Measurements from ENCODE around the gene MORN4.

The MORN4 gene

GRCh38 chr10:97590082-97590747 is 43.1 kb downstream of the MORN4 start:
- Histone ChIP-seq H3K9ac (ENCODE audit: low read depth, low read length) (no peak overlapping the region), H3K4me1 (ENCODE audit: insufficient read depth, low read length) (no peaks in the 10 kb centered on the region), H3K27me3 (ENCODE audit: insufficient read depth, low read length) (no peaks in the 10 kb centered on the region), H3K36me3 (ENCODE audit: insufficient read depth, low read depth, low read length) (no peaks in the 10 kb centered on the region), H3K27ac (ENCODE audit: low read length) (no peak overlapping the region), H3K4me3 (ENCODE audit: low read length) (no peak overlapping the region), H3K9me3 (ENCODE audit: insufficient read depth, low read depth, low read length) (no peaks in the 10 kb centered on the region)

- Histone ChIP-seq H3K27ac (ENCODE audit: low read length) (no peak within 1 kb of the TSS), H3K4me3 (ENCODE audit: low read length) (no peak within 1 kb of the TSS), H3K36me3 (ENCODE audit: insufficient read depth, low read depth, low read length) (no peaks in the 10 kb centered on the region), H3K27me3 (ENCODE audit: insufficient read depth, low read length) (no peaks in the 10 kb centered on the region), H3K9ac (ENCODE audit: low read depth, low read length) (no peak within 1 kb of the TSS), H3K4me1 (ENCODE audit: insufficient read depth, low read length) (no peaks in the 10 kb centered on the region), H3K9me3 (ENCODE audit: insufficient read depth, low read depth, low read length) (no peaks in the 10 kb centered on the region)
These were observed 43.8 kb downstream of the MORN4 start, which contains the start of gene C10orf62 for GRCh38 chr10:97589479-97589878. C10orf62 (plus strand) TSS chr10:97589721; CDS start chr10:97589898, 177 bp downstream.

- H3K27ac ChIP-seq (ENCODE audit: low read length) = no peak overlapping the region
- H3K36me3 ChIP-seq (ENCODE audit: insufficient read depth, low read depth, low read length) = no peaks in the 10 kb centered on the region
- no peaks in the 10 kb centered on the region for H3K27me3 ChIP-seq (ENCODE audit: insufficient read depth, low read length)
- H3K4me3 ChIP-seq (ENCODE audit: low read length) = no peak overlapping the region
- H3K4me1 ChIP-seq (ENCODE audit: insufficient read depth, low read length) = peaks cover 3% of the 10 kb centered on the region; the same call in 1 of the 2 replicates
- no peaks in the 10 kb centered on the region for H3K9me3 ChIP-seq (ENCODE audit: insufficient read depth, low read depth, low read length)
- H3K9ac ChIP-seq (ENCODE audit: low read depth, low read length) = no peak overlapping the region
These were observed 46.1 kb downstream of the MORN4 start for GRCh38 chr10:97587183-97587582.

GRCh38 chr10:97585439-97585811 is 47.9 kb downstream of the MORN4 start:
- Histone ChIP-seq H3K4me3 (ENCODE audit: low read length) (no peak overlapping the region), H3K4me1 (ENCODE audit: insufficient read depth, low read length) (peaks cover 3% of the 10 kb centered on the region; the same call in 1 of the 2 replicates)

GRCh38 chr10:97584798-97585438 is 48.4 kb downstream of the MORN4 start:
- Histone ChIP-seq H3K9me3 (ENCODE audit: insufficient read depth, low read depth, low read length) (no peaks in the 10 kb centered on the region), H3K36me3 (ENCODE audit: insufficient read depth, low read depth, low read length) (no peaks in the 10 kb centered on the region), H3K9ac (ENCODE audit: low read depth, low read length) (no peak overlapping the region), H3K4me3 (ENCODE audit: low read length) (no peak overlapping the region), H3K4me1 (ENCODE audit: insufficient read depth, low read length) (peaks cover 3% of the 10 kb centered on the region; the same call in 1 of the 2 replicates), H3K27me3 (ENCODE audit: insufficient read depth, low read length) (no peaks in the 10 kb centered on the region), H3K27ac (ENCODE audit: low read length) (no peak overlapping the region)

More at GRCh38 chr10:97585439-97585811, 47.9 kb downstream of the MORN4 start:
- Histone ChIP-seq H3K27ac (ENCODE audit: low read length) (no peak overlapping the region), H3K36me3 (ENCODE audit: insufficient read depth, low read depth, low read length) (no peaks in the 10 kb centered on the region), H3K27me3 (ENCODE audit: insufficient read depth, low read length) (no peaks in the 10 kb centered on the region), H3K9me3 (ENCODE audit: insufficient read depth, low read depth, low read length) (no peaks in the 10 kb centered on the region), H3K9ac (ENCODE audit: low read depth, low read length) (no peak overlapping the region)

- H3K4me1 ChIP-seq (ENCODE audit: insufficient read depth, low read length) = peaks cover 3% of the 10 kb centered on the region; the same call in 1 of the 2 replicates
- H3K9me3 ChIP-seq (ENCODE audit: insufficient read depth, low read depth, low read length) = no peaks in the 10 kb centered on the region
- no peak within 1 kb of the TSS for H3K4me3 ChIP-seq (ENCODE audit: low read length)
- no peaks in the 10 kb centered on the region for H3K36me3 ChIP-seq (ENCODE audit: insufficient read depth, low read depth, low read length)
- no peaks in the 10 kb centered on the region for H3K27me3 ChIP-seq (ENCODE audit: insufficient read depth, low read length)
- no peak within 1 kb of the TSS; the same call in 1 of the 2 replicates for H3K9ac ChIP-seq (ENCODE audit: low read depth, low read length)
- no peak within 1 kb of the TSS for H3K27ac ChIP-seq (ENCODE audit: low read length)
These were observed 49.1 kb downstream of the MORN4 start, which contains the start of gene HOGA1 for GRCh38 chr10:97584060-97584797. HOGA1 (plus strand) TSS chr10:97584389; CDS start chr10:97584704, 315 bp downstream.

GRCh38 chr10:97583476-97583875 is 49.8 kb downstream of the MORN4 start:
- Histone ChIP-seq H3K27ac (ENCODE audit: low read length) (no peak overlapping the region), H3K9me3 (ENCODE audit: insufficient read depth, low read depth, low read length) (no peaks in the 10 kb centered on the region), H3K4me3 (ENCODE audit: low read length) (no peak overlapping the region), H3K27me3 (ENCODE audit: insufficient read depth, low read length) (no peaks in the 10 kb centered on the region), H3K36me3 (ENCODE audit: insufficient read depth, low read depth, low read length) (no peaks in the 10 kb centered on the region), H3K9ac (ENCODE audit: low read depth, low read length) (no peak overlapping the region; the same call in 1 of the 2 replicates), H3K4me1 (ENCODE audit: insufficient read depth, low read length) (peaks cover 3% of the 10 kb centered on the region; the same call in 1 of the 2 replicates)

GRCh38 chr10:97582169-97582568 is 51.1 kb downstream of the MORN4 start:
- H3K27me3 ChIP-seq (ENCODE audit: insufficient read depth, low read length) = no peaks in the 10 kb centered on the region
- no peak overlapping the region for H3K9ac ChIP-seq (ENCODE audit: low read depth, low read length)
- no peaks in the 10 kb centered on the region for H3K36me3 ChIP-seq (ENCODE audit: insufficient read depth, low read depth, low read length)
- H3K27ac ChIP-seq (ENCODE audit: low read length) = no peak overlapping the region
- no peak overlapping the region for H3K4me3 ChIP-seq (ENCODE audit: low read length)
- H3K4me1 ChIP-seq (ENCODE audit: insufficient read depth, low read length) = peaks cover 3% of the 10 kb centered on the region; the same call in 1 of the 2 replicates
- H3K9me3 ChIP-seq (ENCODE audit: insufficient read depth, low read depth, low read length) = no peaks in the 10 kb centered on the region

GRCh38 chr10:97580421-97581367 is 52.6 kb downstream of the MORN4 start:
- Histone ChIP-seq H3K4me1 (ENCODE audit: insufficient read depth, low read length) (peaks cover 3% of the 10 kb centered on the region; the same call in 1 of the 2 replicates), H3K27ac (ENCODE audit: low read length) (no peak overlapping the region), H3K27me3 (ENCODE audit: insufficient read depth, low read length) (no peaks in the 10 kb centered on the region), H3K4me3 (ENCODE audit: low read length) (no peak overlapping the region), H3K9ac (ENCODE audit: low read depth, low read length) (no peak overlapping the region), H3K9me3 (ENCODE audit: insufficient read depth, low read depth, low read length) (no peaks in the 10 kb centered on the region), H3K36me3 (ENCODE audit: insufficient read depth, low read depth, low read length) (no peaks in the 10 kb centered on the region)

- Histone ChIP-seq H3K9me3 (ENCODE audit: insufficient read depth, low read depth, low read length) (no peaks in the 10 kb centered on the region), H3K4me1 (ENCODE audit: insufficient read depth, low read length) (peaks cover 5% of the 10 kb centered on the region; the same call in 1 of the 2 replicates), H3K36me3 (ENCODE audit: insufficient read depth, low read depth, low read length) (no peaks in the 10 kb centered on the region), H3K27me3 (ENCODE audit: insufficient read depth, low read length) (no peaks in the 10 kb centered on the region), H3K27ac (ENCODE audit: low read length) (no peak overlapping the region), H3K4me3 (ENCODE audit: low read length) (no peak overlapping the region), H3K9ac (ENCODE audit: low read depth, low read length) (no peak overlapping the region)
These were observed 55.0 kb downstream of the MORN4 start for GRCh38 chr10:97578171-97578844.
